Ureter (tissue), 1 donor: ENCODE measurements around the gene KIDINS220. TPM values are rescaled to one million over a fixed set of nuclear protein-coding genes. Genes with fewer than 3 reads are reported as not detected.

ENCODE experiments used
- DNase-seq: peaks from one replicate; pipeline ENCODE4 v3.0.0-alpha.2; 2020; ENCODE audit warnings: low spot score
- total RNA-seq: library from RNA; stranded (reverse); gene quantifications from one replicate; pipeline ENCODE4 v1.2.4, GENCODE V29; 2023
- donor health status: DM: yes; HTN: yes; CAD: no.

KIDINS220 gene
- total RNA-seq: 71.2 TPM

DNA sequence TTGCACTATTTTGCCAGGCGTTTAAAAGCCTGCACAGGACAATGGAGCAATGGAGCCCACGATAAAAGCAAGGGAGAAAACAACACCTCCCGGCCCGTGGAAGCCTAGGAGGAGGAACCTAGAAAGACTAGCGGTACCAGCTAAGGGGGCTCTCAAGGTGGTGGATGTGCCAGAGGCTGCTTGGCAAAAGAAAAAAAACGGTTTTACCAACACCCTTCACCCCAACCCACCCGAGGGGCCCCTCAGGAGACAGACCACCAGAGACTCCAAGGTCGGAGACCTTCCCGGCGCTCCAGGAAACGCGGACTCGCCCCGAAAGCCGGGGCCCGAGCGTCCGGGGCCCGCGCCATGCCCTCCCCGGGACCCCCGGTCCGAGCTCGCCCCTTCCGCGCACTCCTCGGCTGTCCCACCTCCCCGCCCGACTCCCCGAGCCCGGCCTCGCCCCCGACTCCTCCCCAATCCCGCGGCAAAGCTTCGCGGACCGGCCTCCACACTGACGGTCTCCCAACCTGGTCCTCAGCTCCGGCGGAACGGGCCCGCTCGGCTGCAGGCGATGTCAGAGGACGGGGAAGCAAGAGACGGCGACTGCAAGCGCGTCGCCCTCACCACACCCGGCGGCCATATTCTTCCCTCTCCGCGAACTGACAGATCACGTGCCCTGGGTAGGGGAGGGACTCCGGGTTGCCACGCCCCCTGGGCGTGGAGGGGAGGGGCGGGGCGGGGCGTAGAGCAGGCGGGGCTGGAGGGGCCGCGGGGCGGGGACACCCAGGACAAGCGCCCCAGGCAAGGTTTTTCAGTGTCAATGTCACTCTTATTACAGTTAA, at the start of gene KIDINS220:
Gene KIDINS220 (minus strand): TSS at position 643 of the 824 bp plus-strand sequence. CDS start 10,520 bp downstream, outside the sequence.
- peak; percentile 92 for DNase-seq

DNA sequence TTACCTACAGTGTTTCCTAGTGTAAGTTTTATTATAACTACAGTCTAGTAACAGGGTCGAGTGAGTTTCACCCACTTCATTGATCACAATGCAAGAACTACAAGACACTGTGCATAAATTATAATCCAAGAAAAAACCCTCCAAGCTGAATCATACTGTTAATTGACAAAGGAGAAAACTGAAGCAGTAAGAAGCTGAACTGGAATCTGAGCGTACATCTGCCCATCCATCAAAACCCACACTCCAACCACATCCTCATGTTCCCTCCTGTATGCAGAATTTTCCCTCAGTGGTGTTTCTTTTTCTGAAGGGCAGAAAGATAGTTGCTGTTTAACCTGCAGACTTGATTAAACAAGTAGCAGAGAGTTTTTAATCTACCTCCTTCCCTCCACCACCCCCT, 49.5 kb upstream of the KIDINS220 start:
- DNase-seq: no peak

DNA sequence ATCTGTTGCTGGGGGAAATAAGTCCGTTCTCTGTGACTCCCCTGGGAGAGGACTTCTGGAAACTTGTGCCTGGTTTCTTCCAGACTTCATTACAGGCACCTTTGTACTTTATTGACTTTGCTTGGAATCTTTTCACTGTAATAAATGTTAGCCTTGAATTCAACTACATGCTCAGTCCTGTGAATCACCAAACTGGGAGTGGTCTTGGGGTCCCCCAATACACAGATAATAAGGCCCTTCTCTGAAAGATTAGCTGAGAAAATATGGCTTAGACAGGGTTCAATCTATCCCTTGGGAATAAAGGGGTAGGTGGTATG, 48.7 kb upstream of the KIDINS220 start:
- no peak for DNase-seq

DNA sequence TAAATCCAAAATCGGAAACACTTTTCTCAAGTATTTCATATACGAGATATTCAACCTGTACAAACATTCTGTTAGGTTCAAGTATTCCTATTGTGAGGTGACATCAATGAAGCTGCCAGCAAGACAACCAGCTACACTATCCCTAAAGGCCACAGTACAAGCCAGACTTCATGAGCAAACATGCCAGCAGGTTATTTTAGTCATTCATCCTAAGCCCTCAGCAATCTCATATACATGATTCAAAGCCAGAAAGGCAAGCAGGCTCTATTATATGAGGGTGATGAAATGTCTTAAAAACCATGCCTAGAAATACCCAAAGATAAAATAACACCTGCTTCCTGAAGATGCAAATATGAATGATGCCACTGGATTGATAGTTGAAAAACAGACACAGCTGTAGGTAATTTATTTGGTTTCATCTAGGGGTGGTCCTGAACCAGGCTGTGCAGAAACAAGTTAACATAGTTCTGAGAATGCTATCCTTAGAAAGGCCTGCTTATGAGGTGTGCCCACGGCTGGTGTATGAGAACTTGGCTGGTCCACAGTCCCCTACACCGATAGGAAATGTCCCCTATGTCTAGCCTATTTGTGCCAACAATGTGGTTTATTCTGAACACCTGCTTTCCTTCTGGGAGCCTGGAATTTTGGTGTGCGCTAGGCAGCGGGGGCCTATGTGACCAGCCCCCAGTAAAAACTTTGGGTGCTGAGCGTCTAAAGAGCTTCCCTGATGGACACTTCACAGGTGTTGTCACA, 48.2 kb upstream of the KIDINS220 start:
- no peak for DNase-seq

DNA sequence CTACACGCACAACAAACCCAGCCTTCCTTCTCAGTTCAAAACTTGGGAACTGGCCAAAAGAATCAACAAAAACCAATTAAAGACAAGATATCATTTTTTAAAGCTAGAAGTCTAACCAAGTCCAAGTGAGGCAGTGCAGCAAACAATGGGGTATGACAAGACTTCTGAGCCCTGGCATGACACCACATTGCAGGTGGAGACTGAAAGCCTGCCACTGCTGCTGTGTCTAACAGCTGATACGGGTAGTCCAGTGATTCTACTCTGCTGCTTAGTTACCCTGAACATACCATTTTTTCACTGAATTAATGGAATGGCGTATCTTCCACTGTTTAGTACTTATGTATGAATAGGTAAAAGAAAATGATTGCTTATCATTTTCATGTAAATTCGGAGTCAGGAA, 47.4 kb upstream of the KIDINS220 start:
- DNase-seq: no peak

DNA sequence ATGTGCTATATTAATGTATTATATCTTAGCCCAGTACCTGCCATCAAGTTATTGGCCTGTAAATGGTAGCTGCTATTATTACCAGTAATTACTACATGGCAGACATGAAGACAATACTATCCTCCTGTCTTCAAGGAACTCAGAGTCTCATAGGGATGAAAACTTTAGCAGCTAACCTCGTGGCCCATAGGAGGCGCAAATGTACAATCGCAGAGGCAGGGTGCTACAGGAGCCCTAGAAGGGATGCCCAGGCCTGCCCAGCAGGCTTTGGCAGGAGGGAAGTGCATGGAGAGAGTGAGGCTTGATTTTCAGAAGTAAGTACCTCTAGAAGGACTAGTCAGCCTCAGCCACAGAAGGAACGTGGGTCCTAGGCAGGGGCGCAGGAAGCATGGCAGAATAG, 44.7 kb upstream of the KIDINS220 start:
- no peak for DNase-seq

DNA sequence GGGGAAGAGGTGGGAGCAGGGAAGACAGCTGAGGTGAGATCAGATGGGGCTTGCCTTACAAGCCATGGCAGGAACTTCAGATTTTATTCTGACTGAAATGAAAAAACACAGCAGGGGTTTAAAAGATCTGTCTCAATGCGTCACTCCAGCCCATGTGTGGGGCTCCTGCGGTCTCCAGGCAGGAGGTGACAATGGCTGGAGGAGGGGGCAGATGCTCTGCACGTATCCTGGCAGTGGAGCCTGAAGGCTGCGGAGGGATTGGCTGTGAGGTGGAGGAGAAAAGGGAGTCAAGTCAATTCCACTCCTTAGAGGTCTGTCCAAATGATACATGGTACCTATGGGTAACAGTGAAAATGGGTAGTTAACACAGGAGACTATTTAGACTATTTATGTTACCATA, 40.5 kb upstream of the KIDINS220 start:
- DNase-seq: no peak

DNA sequence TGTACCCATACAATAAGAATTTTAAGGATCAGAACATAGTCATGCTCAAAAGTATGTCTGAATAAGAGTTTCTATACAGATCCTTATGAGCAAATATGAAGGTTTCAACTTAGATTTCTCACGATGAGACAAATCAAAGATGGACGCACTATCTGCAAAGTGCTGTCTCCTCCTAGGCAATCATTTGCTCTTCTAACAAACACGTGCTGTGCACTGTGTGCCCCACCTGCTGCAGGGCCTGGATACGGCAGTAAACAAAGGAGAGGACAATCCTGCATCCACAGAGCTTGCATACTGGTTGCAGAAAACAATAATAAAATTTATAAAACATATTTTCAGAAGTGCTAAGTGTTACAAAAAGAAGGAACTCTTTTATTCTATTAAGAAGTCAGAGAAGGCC, 39.9 kb upstream of the KIDINS220 start:
- no peak for DNase-seq

DNA sequence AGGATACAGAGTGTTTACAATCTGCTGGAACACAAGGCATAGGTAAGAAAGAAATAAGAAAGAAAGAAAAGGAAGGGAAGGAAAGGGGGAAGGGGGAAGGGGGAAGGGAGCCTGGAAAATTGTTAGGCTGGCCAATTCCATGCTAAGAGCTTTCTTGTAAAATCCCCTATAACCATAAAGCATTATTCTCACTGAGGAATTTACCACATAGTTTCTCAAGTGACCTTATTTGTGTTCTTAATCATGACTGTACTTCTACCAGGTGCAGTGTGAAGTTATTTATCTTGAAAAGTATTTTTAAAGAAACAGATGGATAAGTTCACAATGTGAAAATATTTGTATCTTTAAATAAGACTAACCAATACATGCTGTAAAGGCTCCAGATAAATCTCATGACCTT, 39.2 kb upstream of the KIDINS220 start:
- no peak for DNase-seq

DNA sequence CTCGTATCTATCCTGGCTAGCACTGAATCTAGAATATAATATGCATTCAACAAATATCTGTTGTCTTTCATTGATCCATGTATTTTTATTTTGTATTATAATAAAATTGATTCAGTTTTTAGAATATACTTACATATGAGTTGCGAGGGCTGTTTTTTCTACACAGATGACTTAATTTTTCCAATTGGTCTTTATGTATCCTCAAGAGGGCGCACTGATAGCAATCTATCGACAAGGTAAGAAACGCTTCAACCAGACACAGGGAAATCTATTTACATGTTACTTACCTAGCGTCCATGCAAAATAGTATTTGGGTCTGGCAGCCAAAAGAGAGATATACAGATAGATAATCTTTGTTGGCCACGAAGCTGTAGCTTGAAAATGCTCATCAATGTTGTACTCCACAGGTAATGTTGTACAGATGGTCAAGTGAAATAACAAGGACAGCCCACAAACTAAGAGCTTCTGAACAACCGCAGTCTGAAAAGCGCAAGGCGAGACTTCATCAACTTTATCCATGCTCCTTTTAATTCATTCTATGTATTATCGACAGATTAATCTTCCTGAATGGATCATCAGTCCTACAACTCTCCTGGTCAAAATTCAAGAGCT, 35.5 kb upstream of the KIDINS220 start:
- DNase-seq: no peak

DNA sequence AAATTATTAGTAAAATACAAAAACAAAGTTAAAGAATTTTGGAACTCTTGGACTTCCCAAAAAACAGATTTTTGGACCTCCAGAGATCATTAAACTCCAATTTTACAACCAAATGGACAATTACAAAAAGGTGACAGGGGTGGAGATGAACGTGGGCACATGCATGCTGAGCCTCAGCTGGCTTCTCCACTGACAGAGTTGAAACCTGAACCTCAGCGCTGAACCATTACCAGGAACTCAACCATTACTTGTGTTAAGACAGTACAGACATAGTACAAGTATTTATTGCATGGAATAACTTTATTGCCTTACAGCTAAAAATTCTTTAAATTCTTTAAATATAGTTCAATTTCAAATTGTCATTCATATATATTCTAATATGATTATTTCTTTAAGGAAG, 33.0 kb upstream of the KIDINS220 start:
- no peak for DNase-seq

DNA sequence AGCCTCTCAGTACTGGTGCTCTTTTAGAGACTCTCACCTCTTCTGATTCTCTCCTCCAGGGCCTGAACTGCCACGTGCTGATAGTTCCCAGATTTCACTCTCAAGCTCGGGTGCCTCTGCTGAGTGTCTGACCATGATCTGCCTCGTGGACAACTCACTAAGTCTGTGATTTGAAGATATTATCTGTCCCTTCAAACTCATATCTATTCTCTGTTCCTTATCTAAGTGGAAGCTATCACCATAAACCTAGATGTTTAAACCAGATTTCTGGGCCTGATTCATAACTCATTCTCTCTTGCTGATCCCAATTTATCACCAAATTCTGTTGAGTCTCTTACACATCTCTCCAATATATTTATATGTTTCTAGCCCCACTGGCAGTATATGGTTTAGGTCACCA, 29.9 kb upstream of the KIDINS220 start:
- DNase-seq: no peak

DNA sequence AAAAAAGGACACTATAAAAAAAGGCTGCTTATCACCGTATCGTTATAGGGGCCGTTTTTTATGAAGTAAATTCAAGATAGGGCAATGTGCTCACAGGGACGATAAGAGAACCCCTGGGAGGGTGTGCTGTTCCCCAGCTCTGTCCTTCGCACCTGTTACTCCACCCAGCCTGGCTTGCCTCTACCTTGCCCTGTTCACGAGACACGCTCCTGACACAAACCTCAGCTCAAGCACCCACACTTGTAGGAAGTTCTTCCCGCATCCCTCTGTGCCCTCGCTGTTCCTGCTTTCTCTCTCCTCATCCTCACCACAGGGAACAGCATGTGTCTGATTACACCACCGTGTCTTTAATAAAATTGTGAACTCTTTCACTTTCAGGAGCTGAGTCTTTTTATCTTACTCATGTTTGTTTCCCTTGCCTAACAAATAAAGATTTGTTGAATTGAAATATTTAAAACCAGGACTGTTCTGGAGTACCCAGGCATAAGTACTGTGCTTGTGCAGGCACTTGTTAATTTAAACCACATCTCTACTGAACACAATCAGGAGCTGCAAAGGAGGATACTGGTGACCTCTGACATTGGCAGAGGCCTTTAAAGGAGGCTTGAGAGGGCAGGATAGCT, 26.0 kb upstream of the KIDINS220 start:
- DNase-seq: no peak

DNA sequence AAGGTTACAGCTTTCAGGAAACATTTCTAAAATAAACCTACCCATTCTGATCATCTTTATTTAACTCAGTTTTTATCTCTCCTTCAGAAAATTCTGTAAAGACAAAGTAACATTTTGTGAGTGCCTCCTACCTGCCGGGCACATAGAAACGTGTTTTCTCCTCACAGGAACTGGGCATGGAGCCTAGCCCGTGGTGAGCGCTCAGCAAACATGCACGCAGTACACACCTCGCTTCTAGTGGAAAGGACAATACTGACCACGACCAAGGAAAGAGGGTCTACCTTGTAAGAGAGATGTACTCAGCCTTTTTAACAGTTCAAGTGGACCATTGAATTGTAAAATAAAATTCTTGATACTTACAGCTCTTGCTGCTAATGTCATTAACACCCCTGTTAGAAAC, 24.8 kb upstream of the KIDINS220 start:
- DNase-seq: no peak

DNA sequence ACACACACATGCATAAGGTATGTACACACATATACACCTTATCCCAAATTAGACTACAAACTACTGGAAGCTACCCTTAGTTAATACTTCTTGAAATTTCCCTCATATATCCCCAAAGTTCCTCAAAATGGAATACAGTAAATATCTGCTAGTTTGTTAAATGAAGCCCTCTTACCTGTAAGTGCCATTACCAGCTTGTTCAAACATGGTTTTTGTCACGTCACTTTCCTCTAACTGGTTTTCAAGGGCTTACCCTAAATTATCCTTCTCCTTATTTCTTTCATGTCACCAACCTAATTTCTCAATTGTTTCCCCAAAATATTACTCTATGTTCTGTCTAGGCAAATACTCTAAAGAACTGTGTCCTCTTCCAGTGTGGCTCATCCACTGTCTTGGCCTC, 24.4 kb upstream of the KIDINS220 start:
- no peak for DNase-seq

DNA sequence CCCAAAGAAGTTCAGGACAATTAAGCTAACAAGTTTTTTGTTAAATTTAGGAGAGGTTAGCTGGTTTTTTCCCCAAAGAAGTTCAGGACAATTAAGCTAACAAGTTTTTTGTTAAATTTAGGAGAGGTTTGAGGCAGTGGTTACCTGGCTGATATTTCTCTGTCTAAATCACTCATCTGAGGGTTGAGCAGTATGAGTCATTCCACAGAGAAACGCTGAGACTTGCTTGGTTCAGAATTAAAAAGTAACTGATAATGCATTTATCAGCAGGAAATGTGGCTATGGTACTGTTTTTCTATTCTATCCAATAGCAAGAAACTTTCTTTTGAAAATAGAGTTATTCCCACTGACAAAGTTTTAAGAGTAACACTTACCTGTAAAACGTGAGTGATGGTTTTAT, 22.8 kb upstream of the KIDINS220 start:
- no peak for DNase-seq

DNA sequence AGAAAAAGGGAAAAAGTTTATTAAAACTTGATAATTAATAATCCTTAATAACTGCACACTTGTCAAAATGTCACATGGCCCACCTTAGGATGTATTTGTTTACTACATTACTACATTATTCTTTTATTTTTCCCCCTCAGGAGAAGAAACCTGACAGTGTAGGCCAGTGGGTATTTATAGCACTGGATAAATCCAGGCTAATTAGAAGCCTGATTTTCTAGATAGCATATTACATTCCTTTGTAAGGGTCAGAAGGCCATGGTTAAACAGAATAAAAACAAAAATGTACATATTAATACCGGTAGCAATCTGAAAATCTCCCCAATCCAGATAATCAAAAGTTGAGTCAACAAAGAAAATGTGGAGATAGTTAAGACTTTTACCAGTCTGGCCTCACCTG, 21.5 kb upstream of the KIDINS220 start:
- no peak for DNase-seq

DNA sequence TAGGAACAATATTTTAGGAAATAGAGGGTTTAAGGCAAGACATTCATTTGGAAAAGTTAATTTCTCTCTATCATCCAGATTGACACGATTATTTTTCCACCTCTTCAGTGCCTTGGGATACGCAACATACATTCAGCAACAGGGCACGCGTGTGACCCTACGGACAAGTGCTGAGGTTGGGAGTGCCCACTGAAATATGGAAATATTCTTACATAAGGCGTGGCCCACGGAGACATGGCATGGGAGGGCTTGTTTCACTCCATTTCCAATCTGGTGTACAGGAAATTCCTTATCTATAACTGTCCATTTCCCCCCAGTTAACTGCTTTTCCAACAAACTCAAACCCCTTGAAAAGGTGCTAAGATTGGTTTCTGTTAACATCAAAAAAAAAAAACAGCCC, 20.9 kb upstream of the KIDINS220 start:
- no peak for DNase-seq

DNA sequence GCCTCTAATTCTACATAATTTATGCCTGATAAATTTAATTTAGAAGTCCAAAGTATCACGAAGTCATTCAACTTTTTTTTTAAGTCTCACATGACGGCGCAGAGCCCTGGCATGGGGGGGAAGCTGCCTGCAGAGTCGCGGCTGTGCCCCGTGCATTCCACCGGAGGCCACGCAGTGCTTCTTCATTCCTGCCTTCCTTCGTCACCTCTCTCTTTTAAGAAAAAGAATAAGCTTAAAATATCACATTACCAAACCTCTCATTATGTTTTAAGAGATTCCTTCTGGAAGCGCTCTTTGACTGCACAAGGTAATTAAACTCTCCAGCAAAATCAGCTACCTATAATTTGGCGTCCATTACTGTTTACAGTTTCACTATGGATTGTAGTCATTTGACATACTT, 20.3 kb upstream of the KIDINS220 start:
- no peak for DNase-seq

DNA sequence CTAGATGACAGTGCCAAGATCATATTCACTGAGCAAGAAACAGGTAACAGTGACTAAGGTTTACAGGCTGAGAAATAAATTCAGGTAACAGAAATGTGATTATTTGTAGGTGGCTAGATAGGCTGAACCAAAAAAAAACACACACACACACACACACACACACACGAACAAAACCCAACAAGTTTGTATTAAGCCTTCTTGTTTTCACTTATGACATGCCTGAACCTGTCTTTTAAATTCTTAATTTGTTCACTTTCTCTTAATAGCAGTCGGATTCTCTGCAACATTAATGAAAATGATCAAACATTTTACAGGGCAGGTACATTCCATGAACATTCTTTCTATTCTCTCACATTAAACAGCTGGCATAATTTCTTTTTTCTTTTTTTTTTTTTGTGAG, 18.8 kb upstream of the KIDINS220 start:
- no peak for DNase-seq

DNA sequence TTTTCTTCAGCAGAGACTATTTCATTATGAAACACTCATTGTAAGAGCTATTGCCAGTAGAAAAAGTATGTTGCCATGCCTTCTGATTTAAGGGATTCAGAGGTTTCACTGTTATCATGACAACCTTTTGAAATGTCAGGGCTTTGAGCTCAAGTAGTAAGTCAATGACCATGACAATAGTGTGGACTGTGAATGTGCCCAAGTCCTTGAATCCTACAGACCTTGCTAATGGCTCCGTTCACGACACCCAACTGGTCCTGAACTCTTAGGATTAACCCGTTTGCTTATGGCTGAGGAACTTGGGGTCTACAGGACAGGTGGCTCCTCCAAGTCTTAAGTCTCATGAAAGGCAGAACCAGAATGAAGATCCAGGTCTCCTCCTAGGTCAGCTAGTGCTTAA, 17.6 kb upstream of the KIDINS220 start:
- DNase-seq: no peak

DNA sequence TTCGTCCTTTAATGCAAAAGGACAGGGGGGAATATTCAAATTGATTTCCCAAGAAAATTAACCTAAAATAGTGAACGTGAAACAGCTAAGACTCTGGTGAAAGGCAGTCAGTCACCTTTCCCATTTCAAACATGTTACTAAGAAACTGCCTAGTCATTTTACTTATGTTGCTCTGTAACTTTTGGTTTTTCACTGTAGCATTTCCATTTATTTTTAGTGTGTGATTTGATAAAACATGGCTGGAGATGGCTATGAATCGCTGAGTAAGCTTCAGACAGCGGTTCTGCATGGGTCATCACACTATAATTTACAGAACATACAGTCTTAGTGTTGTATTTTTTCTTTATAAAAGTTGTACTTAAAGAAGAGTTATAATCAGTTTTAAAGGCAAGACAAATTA, 16.0 kb upstream of the KIDINS220 start:
- no peak for DNase-seq
